Bronchial epithelial cell (primary cell): Measurements from ENCODE around the gene PIK3R5. TPM values are rescaled to one million over a fixed set of nuclear protein-coding genes. Genes with fewer than 3 reads are reported as not detected.
A peak's percentile ranks its signal among the peaks of the same experiment; 100 is the strongest.

ENCODE experiments used
- DNase-seq: peaks from one replicate; pipeline ENCODE4 v3.0.0-alpha.2; 2010; ENCODE audit warnings: low read depth
- FAIRE-seq: peaks from 2 replicates; lab custom pipeline; 2011; peaks lifted over from hg19 to GRCh38; lab: Jason Lieb, UNC
- H3K27me3 ChIP-seq: 2 replicates; pipeline ENCODE4 v1.5.1; 2011; ENCODE audit warnings: low read length; ENCODE audit not compliant: control insufficient read depth, insufficient read depth
- H3K36me3 ChIP-seq: 2 replicates; pipeline ENCODE4 v1.5.1; 2011; ENCODE audit warnings: low read length; ENCODE audit not compliant: control insufficient read depth, insufficient read depth
- H3K4me3 ChIP-seq: 2 replicates; pipeline ENCODE4 v1.5.1; 2011; ENCODE audit warnings: mild to moderate bottlenecking, low read depth, low read length, control low read depth
- CTCF ChIP-seq: IDR thresholded peaks from 2 replicates; pipeline ENCODE4 v1.5.1; 2011; ENCODE audit warnings: mild to moderate bottlenecking, moderate library complexity, low read length, control low read depth, inconsistent platforms; ENCODE audit not compliant: insufficient read depth, severe bottlenecking
- total RNA-seq: library from RNA; depleted of rRNA; stranded (reverse); fragments of >200 nt; gene quantifications from 2 replicates; pipeline ENCODE4 v1.2.1, GENCODE V29; 2014

Gene PIK3R5
- total RNA-seq, 1 donor from 2014 or later, result not detected

GRCh38 chr17:9002227-9002605 is 36.7 kb upstream of the PIK3R5 start:
- no peak for FAIRE-seq
- H3K36me3 ChIP-seq, result no peaks in the 10 kb centered on the region
- no peak for TF ChIP-seq CTCF
- DNase-seq, result no peak
- H3K27me3 ChIP-seq, result peaks cover 14% of the 10 kb centered on the region
- H3K4me3 ChIP-seq, result no peak overlapping the region

GRCh38 chr17:9001559-9001958 is 36.1 kb upstream of the PIK3R5 start:
- DNase-seq (no peak), FAIRE-seq (no peak)
- TF ChIP-seq CTCF, result no peak
- Histone ChIP-seq H3K4me3 (no peak overlapping the region), H3K27me3 (peaks cover 14% of the 10 kb centered on the region), H3K36me3 (no peaks in the 10 kb centered on the region)

GRCh38 chr17:8997994-8998628 is 32.6 kb upstream of the PIK3R5 start:
- TF ChIP-seq CTCF, result peak; percentile 75
- FAIRE-seq, result no peak

GRCh38 chr17:8995711-8996110 is 30.2 kb upstream of the PIK3R5 start:
- FAIRE-seq, result no peak
- no peak for DNase-seq

More at GRCh38 chr17:8997994-8998628, 32.6 kb upstream of the PIK3R5 start:
- Histone ChIP-seq H3K27me3 (peaks cover 4% of the 10 kb centered on the region), H3K4me3 (no peak overlapping the region), H3K36me3 (no peaks in the 10 kb centered on the region)
- peak; percentile 39 for DNase-seq

GRCh38 chr17:8994319-8994718 is 28.8 kb upstream of the PIK3R5 start:
- H3K4me3 ChIP-seq, result no peak overlapping the region
- TF ChIP-seq CTCF, result peak; percentile 86
- H3K27me3 ChIP-seq, result no peaks in the 10 kb centered on the region
- DNase-seq (peak; percentile 26), FAIRE-seq (no peak)
- no peaks in the 10 kb centered on the region for H3K36me3 ChIP-seq

More at GRCh38 chr17:8995711-8996110, 30.2 kb upstream of the PIK3R5 start:
- Histone ChIP-seq H3K27me3 (no peaks in the 10 kb centered on the region), H3K4me3 (no peak overlapping the region), H3K36me3 (no peaks in the 10 kb centered on the region)
- no peak for TF ChIP-seq CTCF
